ENCODE measurements around the gene CYP46A1. TPM values are rescaled to one million over a fixed set of nuclear protein-coding genes. Genes with fewer than 3 reads are reported as not detected.

Gene CYP46A1
- total and polyA plus RNA-seq, 7 donors: 0.09 to 1.5 (median 0.50) TPM

GRCh38 chr14:99702115-99702514 is 18.0 kb downstream of the CYP46A1 start:
- H3K4me1 ChIP-seq: no peaks in the 10 kb centered on the region
- no peak overlapping the region for H3K4me3 ChIP-seq
- no peak for TF ChIP-seq CTCF (IDR thresholded peaks at IDR 0.05)
- peaks cover 7% of the 10 kb centered on the region for H3K9me3 ChIP-seq
- intact Hi-C loops (cut with DNase I): no loop called here
- H3K27ac ChIP-seq: no peak overlapping the region
- peaks cover 0 to 2% (median 0%) of the 10 kb centered on the region in 3 donors for H3K27me3 ChIP-seq (ENCODE audit: insufficient read depth in 3 of 3, low read length in 2 of 3)
- no peaks in the 10 kb centered on the region for H3K36me3 ChIP-seq (ENCODE audit: insufficient read depth in 1 of 2, low read depth in 1 of 2)
- no peak for ATAC-seq
- DNase-seq: no peak

- no peak for DNase-seq
- Histone ChIP-seq H3K4me3 (no peak overlapping the region), H3K27ac (no peak overlapping the region), H3K9me3 (peaks cover 7% of the 10 kb centered on the region), H3K27me3 (ENCODE audit: insufficient read depth in 3 of 3, low read length in 2 of 3) (peaks cover 0 to 2% (median 0%) of the 10 kb centered on the region in 3 donors), H3K36me3 (ENCODE audit: insufficient read depth in 1 of 2, low read depth in 1 of 2) (no peaks in the 10 kb centered on the region), H3K4me1 (no peaks in the 10 kb centered on the region)
- ATAC-seq: no peak
- 96 to 100% (median 98%) methylated on average over 3 of the region's 3 CpGs for whole genome bisulfite sequencing, 3 donors
- no peak for TF ChIP-seq CTCF (IDR thresholded peaks at IDR 0.05)
- intact Hi-C loops (cut with DNase I): no loop called here
These were observed 19.3 kb downstream of the CYP46A1 start for GRCh38 chr14:99703381-99703780.

GRCh38 chr14:99704037-99704436 is 19.9 kb downstream of the CYP46A1 start:
- 98 to 99% (median 99%) methylated on average over 2 of the region's 2 CpGs for WGBS, 3 donors

GRCh38 chr14:99706107-99706900 is 22.2 kb downstream of the CYP46A1 start:
- Histone ChIP-seq H3K4me1 (no peaks in the 10 kb centered on the region), H3K4me3 (no peak overlapping the region), H3K27ac (no peak overlapping the region), H3K27me3 (ENCODE audit: insufficient read depth in 3 of 3, low read length in 2 of 3) (peaks cover 0 to 2% (median 0%) of the 10 kb centered on the region in 3 donors), H3K9me3 (peaks cover 7% of the 10 kb centered on the region), H3K36me3 (ENCODE audit: insufficient read depth in 1 of 2, low read depth in 1 of 2) (no peaks in the 10 kb centered on the region)
- ATAC-seq (no peak), DNase-seq (no peak)
- no peak for TF ChIP-seq CTCF (IDR thresholded peaks at IDR 0.05)
- 73 to 83% (median 81%) methylated on average over 8 of the region's 8 CpGs for WGBS, 3 donors
- intact Hi-C loops (cut with DNase I): no loop called here

More at GRCh38 chr14:99704037-99704436, 19.9 kb downstream of the CYP46A1 start:
- Histone ChIP-seq H3K36me3 (ENCODE audit: insufficient read depth in 1 of 2, low read depth in 1 of 2) (no peaks in the 10 kb centered on the region), H3K4me3 (no peak overlapping the region), H3K9me3 (peaks cover 7% of the 10 kb centered on the region), H3K27ac (no peak overlapping the region), H3K27me3 (ENCODE audit: insufficient read depth in 3 of 3, low read length in 2 of 3) (peaks cover 0 to 2% (median 0%) of the 10 kb centered on the region in 3 donors), H3K4me1 (no peaks in the 10 kb centered on the region)
- DNase-seq: no peak
- intact Hi-C loops (cut with DNase I): no loop called here
- TF ChIP-seq CTCF (IDR thresholded peaks at IDR 0.05): no peak
- no peak for ATAC-seq

Data from psoas muscle (tissue), 8 donors.